Psoas muscle (tissue), 8 donors: ENCODE results near the gene COL9A3. TPM values are rescaled to one million over a fixed set of nuclear protein-coding genes. Genes with fewer than 3 reads are reported as not detected.

Experiments used
- ATAC-seq, 4 donors: fragments of 200-7000 bp; cut with Tn5 transposase; one replicate each; pipeline ENCODE4 v1.9.1; 2020; ENCODE audit warnings: moderate library complexity in 3 of 4, mild to moderate bottlenecking in 2 of 4
- DNase-seq, 2 donors: peaks; one replicate each; pipeline ENCODE4 v3.0.0-alpha.2; 2020
- H3K27ac ChIP-seq: fragments of 200-600 bp; one replicate; pipeline ENCODE4 v1.8.0; 2022
- H3K27me3 ChIP-seq, 3 donors: fragments of 200-600 bp in 1 of 3; one replicate each; pipeline versions ENCODE4 v1.6.1 to v1.8.0; 2013 to 2022; ENCODE audit warnings: low read length in 2 of 3, mild to moderate bottlenecking in 2 of 3, moderate library complexity in 1 of 3; ENCODE audit not compliant: insufficient read depth in 3 of 3
- H3K36me3 ChIP-seq, 2 donors: fragments of 200-600 bp in 1 of 2; one replicate each; pipeline versions ENCODE4 v1.6.1 to v1.8.0; 2013 to 2022; ENCODE audit warnings: low read depth in 1 of 2, mild to moderate bottlenecking in 1 of 2, moderate library complexity in 1 of 2; ENCODE audit not compliant: insufficient read depth in 1 of 2
- H3K4me1 ChIP-seq: fragments of 200-600 bp; one replicate; pipeline ENCODE4 v1.8.0; 2022
- H3K4me3 ChIP-seq: fragments of 200-600 bp; one replicate; pipeline ENCODE4 v1.8.0; 2022; ENCODE audit warnings: mild to moderate bottlenecking
- H3K9me3 ChIP-seq: fragments of 200-600 bp; one replicate; pipeline ENCODE4 v1.8.0; 2022
- WGBS, 3 donors: extraction: QIAGEN DNeasy Blood & Tissue Kit; methylation state at CpG; one replicate each; pipeline versions ENCODE4 v1.1.6 to v1.1.7; 2013; 5-methylcytosine and 5-hydroxymethylcytosine counted together
- intact Hi-C, 2 donors: fragments of 100-400 bp; cut with DNase I; formaldehyde crosslinking; loops; one replicate each; pipeline versions ENCODE4 v1.11.0 to v1.14.2; 2022
- polyA plus RNA-seq, 3 donors: library from polyadenylated mRNA; stranded (reverse); fragments of 200-250 nt; gene quantifications; one replicate each; pipeline ENCODE4 v1.2.3, GENCODE V29; 2013
- total RNA-seq, 4 donors: library from RNA; stranded (reverse); fragmentation: NEBNext Ultra II Directional in 2 of 4; extraction: Animal tissue kit (Norgen Biotek cat#: 25700) in 2 of 4; gene quantifications; one replicate each; pipeline versions ENCODE4 v1.2.1 to v1.2.4, GENCODE V29; 2021 to 2023
- TF ChIP-seq, protein P1 (sequence below): fragments of 200-600 bp; IDR thresholded peaks from one replicate; pipeline ENCODE4 v1.8.0; 2022; ENCODE audit warnings: antibody characterized with exemption
- donor health status: healthy with polysubstance abuse.
- donor health status: DM: no; HTN: no; CAD: no; lungs with moderate emphysema.
- donor health status: Bipolar disorder and iron deficiency.
- donor health status: healthy.
- donor health status: DM: yes; HTN: yes; CAD: no.
- donor health status: DM: no; HTN: no; CAD: no.
- donor health status: DM: no; HTN: no; CAD: no.
- donor health status: DM: yes; HTN: yes; CAD: no.

The COL9A3 gene
- total and polyA plus RNA-seq, 7 donors = 0.27 to 0.86 (median 0.59) TPM; not detected in 1

DNA sequence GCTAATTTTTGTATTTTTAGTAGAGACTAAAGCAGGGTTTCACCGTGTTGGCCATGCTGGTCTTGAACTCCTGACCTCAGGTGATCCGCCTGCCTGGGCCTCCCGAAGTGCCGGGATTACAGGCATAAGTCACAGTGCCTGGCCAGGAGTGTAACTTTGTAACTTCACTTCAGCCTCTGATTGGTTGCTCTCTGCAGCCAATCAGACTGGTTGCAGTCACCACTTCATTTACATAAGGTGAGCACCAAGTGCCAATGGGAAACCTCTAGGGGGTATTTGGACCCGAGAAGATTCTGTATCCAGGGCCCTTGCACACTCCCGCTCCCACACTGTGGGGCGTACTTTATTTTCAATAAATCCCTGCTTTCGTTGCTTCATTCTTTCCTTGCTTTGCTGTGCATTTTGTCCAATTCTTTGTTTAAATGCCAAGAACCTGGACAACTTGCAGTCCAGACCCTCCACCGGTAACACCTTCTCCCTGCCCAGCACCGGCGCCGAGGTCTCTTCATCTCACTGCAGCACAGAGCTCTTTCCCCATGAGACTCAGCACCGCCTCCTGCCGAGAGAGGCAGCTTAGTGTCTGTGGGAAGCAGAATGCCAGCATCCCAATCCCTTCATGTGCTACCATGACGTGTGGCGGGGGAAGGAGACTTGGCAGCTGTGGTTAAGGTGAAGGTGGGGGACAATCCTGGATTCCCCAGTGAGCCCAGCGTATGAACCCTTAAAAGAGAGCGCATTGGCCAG lies 34.5 kb upstream of the COL9A3 start:
- Histone ChIP-seq H3K27ac (no peak overlapping the region), H3K9me3 (no peaks in the 10 kb centered on the region), H3K27me3 (peaks cover 0 to 12% (median 3%) of the 10 kb centered on the region in 3 donors), H3K36me3 (no peaks in the 10 kb centered on the region), H3K4me1 (peaks cover 5% of the 10 kb centered on the region), H3K4me3 (no peak overlapping the region)
- intact Hi-C loops = no loop called here
- TF ChIP-seq, protein P1, sequence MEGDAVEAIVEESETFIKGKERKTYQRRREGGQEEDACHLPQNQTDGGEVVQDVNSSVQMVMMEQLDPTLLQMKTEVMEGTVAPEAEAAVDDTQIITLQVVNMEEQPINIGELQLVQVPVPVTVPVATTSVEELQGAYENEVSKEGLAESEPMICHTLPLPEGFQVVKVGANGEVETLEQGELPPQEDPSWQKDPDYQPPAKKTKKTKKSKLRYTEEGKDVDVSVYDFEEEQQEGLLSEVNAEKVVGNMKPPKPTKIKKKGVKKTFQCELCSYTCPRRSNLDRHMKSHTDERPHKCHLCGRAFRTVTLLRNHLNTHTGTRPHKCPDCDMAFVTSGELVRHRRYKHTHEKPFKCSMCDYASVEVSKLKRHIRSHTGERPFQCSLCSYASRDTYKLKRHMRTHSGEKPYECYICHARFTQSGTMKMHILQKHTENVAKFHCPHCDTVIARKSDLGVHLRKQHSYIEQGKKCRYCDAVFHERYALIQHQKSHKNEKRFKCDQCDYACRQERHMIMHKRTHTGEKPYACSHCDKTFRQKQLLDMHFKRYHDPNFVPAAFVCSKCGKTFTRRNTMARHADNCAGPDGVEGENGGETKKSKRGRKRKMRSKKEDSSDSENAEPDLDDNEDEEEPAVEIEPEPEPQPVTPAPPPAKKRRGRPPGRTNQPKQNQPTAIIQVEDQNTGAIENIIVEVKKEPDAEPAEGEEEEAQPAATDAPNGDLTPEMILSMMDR = no peak
- 71 to 78% (median 75%) methylated on average over 18 of the region's 18 CpGs for WGBS, 3 donors
- ATAC-seq = no peak
- no peak for DNase-seq

DNA sequence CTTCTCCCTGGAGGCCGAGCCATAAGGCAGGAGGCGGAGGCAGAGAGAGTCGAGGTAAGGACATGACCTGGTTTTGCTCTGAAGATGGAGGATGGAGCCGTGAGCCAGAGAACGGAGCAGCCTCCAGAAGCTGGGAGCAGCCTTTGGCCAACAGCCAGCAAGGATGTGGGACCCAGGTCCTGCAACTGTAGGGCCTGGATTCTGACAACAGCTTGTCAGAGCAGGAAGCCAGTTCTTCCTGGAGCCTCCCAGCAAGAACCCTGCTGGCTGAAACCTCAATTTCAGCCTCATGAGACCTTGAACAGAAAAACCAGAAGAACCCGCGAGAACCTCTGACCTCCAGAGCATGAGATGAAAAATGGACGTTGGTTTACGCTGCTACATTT lies 34.0 kb upstream of the COL9A3 start:
- Histone ChIP-seq H3K4me1 (peaks cover 5% of the 10 kb centered on the region), H3K36me3 (no peaks in the 10 kb centered on the region), H3K27me3 (peaks cover 0 to 12% (median 3%) of the 10 kb centered on the region in 3 donors), H3K4me3 (no peak overlapping the region), H3K27ac (no peak overlapping the region), H3K9me3 (no peaks in the 10 kb centered on the region)
- intact Hi-C loops = no loop called here
- WGBS, 3 donors = 53 to 58% (median 56%) methylated on average over 9 of the region's 9 CpGs
- DNase-seq = no peak
- TF ChIP-seq, protein P1 = no peak
- ATAC-seq = no peak

DNA sequence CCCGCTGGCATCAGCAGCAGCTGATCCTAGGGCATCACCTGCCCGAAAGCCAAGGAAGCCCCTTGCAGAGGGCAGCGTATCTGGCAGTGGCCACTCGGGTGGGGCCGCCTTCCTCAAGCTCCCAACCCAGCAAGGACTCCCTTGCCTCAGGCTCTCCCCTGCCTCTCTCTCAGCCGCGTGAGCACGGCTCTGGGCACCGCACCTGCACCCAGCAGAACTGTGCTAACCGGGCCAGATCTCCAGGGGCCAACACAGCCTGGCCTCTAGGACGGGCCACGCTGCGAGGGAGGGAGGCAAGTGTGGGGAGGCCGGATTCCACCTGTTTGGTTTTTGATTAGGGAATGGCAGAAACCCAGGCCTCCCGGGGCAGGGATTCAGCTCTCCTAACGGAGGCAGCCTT lies 32.4 kb upstream of the COL9A3 start:
- H3K27ac ChIP-seq = no peak overlapping the region
- WGBS, 3 donors = 52 to 61% (median 57%) methylated on average over 15 to 16 of the region's 16 CpGs
- DNase-seq (no peak), ATAC-seq (no peak)
- peaks cover 0 to 12% (median 2%) of the 10 kb centered on the region in 3 donors for H3K27me3 ChIP-seq
- intact Hi-C loops = no loop called here
- TF ChIP-seq, protein P1 = no peak
- no peaks in the 10 kb centered on the region for H3K9me3 ChIP-seq
- no peak overlapping the region for H3K4me3 ChIP-seq
- no peaks in the 10 kb centered on the region for H3K36me3 ChIP-seq
- peaks cover 5% of the 10 kb centered on the region for H3K4me1 ChIP-seq

DNA sequence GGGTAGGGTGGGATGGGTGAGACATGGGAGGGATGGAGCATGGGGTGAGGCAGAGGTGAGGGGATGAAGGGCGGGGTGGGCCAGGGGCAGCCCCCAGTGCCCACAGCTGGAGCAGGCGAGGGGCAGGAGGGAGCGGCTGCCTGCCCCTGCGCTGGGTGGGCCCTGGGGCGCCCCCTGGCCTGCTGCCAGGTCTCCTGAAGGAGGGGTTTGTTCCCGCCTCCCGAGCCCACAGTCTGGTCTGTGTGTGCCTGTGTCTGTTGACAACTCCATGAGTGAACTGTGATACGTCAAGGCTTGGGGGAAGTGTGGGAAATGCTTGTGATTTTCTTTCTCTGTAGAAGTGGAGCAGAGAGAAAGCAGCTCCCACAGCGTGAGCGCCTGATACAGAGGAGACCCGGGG lies 31.5 kb upstream of the COL9A3 start:
- intact Hi-C loops = no loop called here
- ATAC-seq = no peak
- Histone ChIP-seq H3K9me3 (no peaks in the 10 kb centered on the region), H3K27ac (no peak overlapping the region), H3K27me3 (peaks cover 0 to 10% (median 0%) of the 10 kb centered on the region in 3 donors), H3K4me1 (peaks cover 5% of the 10 kb centered on the region), H3K4me3 (no peak overlapping the region), H3K36me3 (no peaks in the 10 kb centered on the region)
- TF ChIP-seq, protein P1 = no peak
- no peak for DNase-seq
- WGBS, 3 donors = 72 to 78% (median 74%) methylated on average over 10 to 11 of the region's 11 CpGs

DNA sequence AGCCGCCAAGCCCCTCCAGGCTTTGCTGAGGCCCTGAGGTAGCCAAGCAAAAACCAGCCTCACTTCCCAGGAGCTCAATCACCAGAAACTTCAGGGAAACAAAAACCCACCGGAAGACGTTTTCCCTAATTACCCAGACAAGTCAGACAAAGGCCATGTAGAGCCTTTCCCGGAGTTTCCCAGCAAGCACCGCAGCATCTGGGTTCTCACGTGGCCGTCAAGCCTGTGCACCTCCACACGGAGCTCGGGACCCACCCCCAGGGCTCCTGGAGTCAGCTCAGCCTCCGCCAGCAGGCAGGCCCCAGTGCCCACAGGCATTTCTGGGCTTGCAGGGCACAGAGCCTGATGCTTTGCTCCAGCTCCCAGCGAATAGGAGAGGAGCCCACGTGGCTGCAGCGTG lies 30.7 kb upstream of the COL9A3 start:
- WGBS, 3 donors = 84 to 89% (median 87%) methylated on average over 13 of the region's 13 CpGs
- no peak overlapping the region for H3K4me3 ChIP-seq
- no peaks in the 10 kb centered on the region for H3K9me3 ChIP-seq
- TF ChIP-seq, protein P1 = no peak
- intact Hi-C loops = no loop called here
- H3K36me3 ChIP-seq = no peaks in the 10 kb centered on the region
- DNase-seq (no peak), ATAC-seq (no peak)
- no peak overlapping the region for H3K27ac ChIP-seq
- H3K4me1 ChIP-seq = peaks cover 5% of the 10 kb centered on the region
- H3K27me3 ChIP-seq = peaks cover 0 to 11% (median 0%) of the 10 kb centered on the region in 3 donors
